H1 (cell line): ENCODE results near the gene RMDN2. TPM values are rescaled to one million over a fixed set of nuclear protein-coding genes. Genes with fewer than 3 reads are reported as not detected.

Source experiments
- HDAC2 ChIP-seq, 2 experiments: fragments of 300-600 bp in 1 of 2; sonication (generic) in 1 of 2; IDR thresholded peaks; 2 replicates each; pipeline ENCODE4 v1.6.1; 2011 to 2012; ENCODE audit warnings: low read depth in 2 of 2, low read length in 2 of 2, mild to moderate bottlenecking in 2 of 2, moderate library complexity in 2 of 2, borderline replicate concordance in 1 of 2, inconsistent platforms in 1 of 2
- polyA plus RNA-seq, 7 experiments: library from polyadenylated mRNA; depleted of rRNA in 3 of 7; stranded (reverse) in 5 of 7; unstranded in 2 of 7; fragments of >200 nt in 5 of 7; fragments of 200-250 nt in 2 of 7; gene quantifications; 1 replicate in 5 of 7; 2 replicates in 1 of 7; 4 replicates in 1 of 7; pipeline versions ENCODE4 v1.2.1 to v1.2.3, GENCODE V29; 2011 to 2013; ENCODE audit warnings: missing spikeins in 2 of 7, mixed read lengths in 2 of 7
- total RNA-seq: library from RNA; stranded (reverse); fragmentation: NEBNext Ultra II Directional; extraction: Animal tissue kit (Norgen Biotek cat#: 25700); gene quantifications from 2 replicates; pipeline ENCODE4 v1.2.1, GENCODE V29; 2021

The RMDN2 gene
- total and polyA plus RNA-seq, 2 of the 8 experiments (the other 6 are each of a cell fraction or from before 2014, with no cell fraction given), result 0.53 to 3.0 TPM

GRCh38 chr2:37904425-37904824, 20.7 kb upstream of the RMDN2 start (continued):
- no peak for TF ChIP-seq HDAC2 (IDR thresholded peaks at IDR 0.05; ENCODE audit: borderline replicate concordance in 1 of 2, low read depth in 2 of 2, low read length in 2 of 2)
